ENCODE measurements around the gene TADA3.

TADA3 gene

GRCh38 chr3:9831253-9831652 lies 39.0 kb upstream of the TADA3 start:
- Histone ChIP-seq H3K9ac (ENCODE audit: insufficient read length, low read depth) (no peak overlapping the region), H3K4me3 (ENCODE audit: insufficient read length, low read depth) (no peak overlapping the region), H3K9me3 (ENCODE audit: insufficient read depth, low read length) (no peaks in the 10 kb centered on the region), H3K36me3 (ENCODE audit: insufficient read depth, insufficient read length, low read length) (peaks cover 51% of the 10 kb centered on the region), H3K4me1 (ENCODE audit: insufficient read depth, insufficient read length) (peaks cover 2% of the 10 kb centered on the region), H3K27me3 (ENCODE audit: insufficient read depth, insufficient read length) (no peaks in the 10 kb centered on the region)
- DNase-seq (ENCODE audit: low read depth, low spot score) = no peak
- TF ChIP-seq SUZ12 (IDR thresholded peaks at IDR 0.05; ENCODE audit: extremely low read depth, insufficient read depth, insufficient read length) (no peak), ZNF274 (IDR thresholded peaks at IDR 0.05; ENCODE audit: low read depth, low read length) (no peak), YY1 (IDR thresholded peaks at IDR 0.05; ENCODE audit: insufficient read depth, insufficient read length) (no peak)

- H3K4me1 ChIP-seq (ENCODE audit: insufficient read depth, insufficient read length) = peaks cover 5% of the 10 kb centered on the region
- no peaks in the 10 kb centered on the region for H3K27me3 ChIP-seq (ENCODE audit: insufficient read depth, insufficient read length)
- DNase-seq (ENCODE audit: low read depth, low spot score) = no peak
- no peaks in the 10 kb centered on the region for H3K9me3 ChIP-seq (ENCODE audit: insufficient read depth, low read length)
- peaks cover 30% of the 10 kb centered on the region for H3K36me3 ChIP-seq (ENCODE audit: insufficient read depth, insufficient read length, low read length)
- no peak for TF ChIP-seq ZNF274 (IDR thresholded peaks at IDR 0.05; ENCODE audit: low read depth, low read length)
- no peak for TF ChIP-seq SUZ12 (IDR thresholded peaks at IDR 0.05; ENCODE audit: extremely low read depth, insufficient read depth, insufficient read length)
- no peak for TF ChIP-seq YY1 (IDR thresholded peaks at IDR 0.05; ENCODE audit: insufficient read depth, insufficient read length)
- H3K4me3 ChIP-seq (ENCODE audit: insufficient read length, low read depth) = no peak overlapping the region
- no peak overlapping the region for H3K9ac ChIP-seq (ENCODE audit: insufficient read length, low read depth)
These were observed 36.8 kb upstream of the TADA3 start for GRCh38 chr3:9828801-9829755.

GRCh38 chr3:9826815-9827573 lies 34.7 kb upstream of the TADA3 start:
- Histone ChIP-seq H3K9me3 (ENCODE audit: insufficient read depth, low read length) (no peaks in the 10 kb centered on the region), H3K36me3 (ENCODE audit: insufficient read depth, insufficient read length, low read length) (peaks cover 17% of the 10 kb centered on the region), H3K9ac (ENCODE audit: insufficient read length, low read depth) (no peak overlapping the region), H3K4me3 (ENCODE audit: insufficient read length, low read depth) (no peak overlapping the region), H3K27me3 (ENCODE audit: insufficient read depth, insufficient read length) (no peaks in the 10 kb centered on the region), H3K4me1 (ENCODE audit: insufficient read depth, insufficient read length) (peaks cover 5% of the 10 kb centered on the region)
- peak; percentile 51 for DNase-seq (ENCODE audit: low read depth, low spot score)
- TF ChIP-seq SUZ12 (IDR thresholded peaks at IDR 0.05; ENCODE audit: extremely low read depth, insufficient read depth, insufficient read length) (no peak), ZNF274 (IDR thresholded peaks at IDR 0.05; ENCODE audit: low read depth, low read length) (no peak), YY1 (IDR thresholded peaks at IDR 0.05; ENCODE audit: insufficient read depth, insufficient read length) (no peak)

- no peak for DNase-seq (ENCODE audit: low read depth, low spot score)
- H3K36me3 ChIP-seq (ENCODE audit: insufficient read depth, insufficient read length, low read length) = peaks cover 17% of the 10 kb centered on the region
- no peak overlapping the region for H3K4me3 ChIP-seq (ENCODE audit: insufficient read length, low read depth)
- TF ChIP-seq ZNF274 (IDR thresholded peaks at IDR 0.05; ENCODE audit: low read depth, low read length) = no peak
- no peak for TF ChIP-seq YY1 (IDR thresholded peaks at IDR 0.05; ENCODE audit: insufficient read depth, insufficient read length)
- TF ChIP-seq SUZ12 (IDR thresholded peaks at IDR 0.05; ENCODE audit: extremely low read depth, insufficient read depth, insufficient read length) = no peak
- H3K9me3 ChIP-seq (ENCODE audit: insufficient read depth, low read length) = no peaks in the 10 kb centered on the region
- no peak overlapping the region for H3K9ac ChIP-seq (ENCODE audit: insufficient read length, low read depth)
- H3K27me3 ChIP-seq (ENCODE audit: insufficient read depth, insufficient read length) = no peaks in the 10 kb centered on the region
- peaks cover 5% of the 10 kb centered on the region for H3K4me1 ChIP-seq (ENCODE audit: insufficient read depth, insufficient read length)
These were observed 33.3 kb upstream of the TADA3 start for GRCh38 chr3:9825451-9826040.

GRCh38 chr3:9820946-9821345 lies 28.7 kb upstream of the TADA3 start:
- peaks cover 11% of the 10 kb centered on the region for H3K36me3 ChIP-seq (ENCODE audit: insufficient read depth, insufficient read length, low read length)
- peak; percentile 28 for DNase-seq (ENCODE audit: low read depth, low spot score)
- no peaks in the 10 kb centered on the region for H3K9me3 ChIP-seq (ENCODE audit: insufficient read depth, low read length)
- peaks cover 5% of the 10 kb centered on the region for H3K4me1 ChIP-seq (ENCODE audit: insufficient read depth, insufficient read length)
- no peak overlapping the region for H3K4me3 ChIP-seq (ENCODE audit: insufficient read length, low read depth)
- H3K27me3 ChIP-seq (ENCODE audit: insufficient read depth, insufficient read length) = no peaks in the 10 kb centered on the region
- no peak for TF ChIP-seq SUZ12 (IDR thresholded peaks at IDR 0.05; ENCODE audit: extremely low read depth, insufficient read depth, insufficient read length)
- no peak for TF ChIP-seq ZNF274 (IDR thresholded peaks at IDR 0.05; ENCODE audit: low read depth, low read length)
- TF ChIP-seq YY1 (IDR thresholded peaks at IDR 0.05; ENCODE audit: insufficient read depth, insufficient read length) = no peak
- no peak overlapping the region for H3K9ac ChIP-seq (ENCODE audit: insufficient read length, low read depth)

GRCh38 chr3:9820543-9820942 lies 28.3 kb upstream of the TADA3 start:
- no peak for DNase-seq (ENCODE audit: low read depth, low spot score)
- Histone ChIP-seq H3K9me3 (ENCODE audit: insufficient read depth, low read length) (no peaks in the 10 kb centered on the region), H3K4me1 (ENCODE audit: insufficient read depth, insufficient read length) (peaks cover 3% of the 10 kb centered on the region), H3K9ac (ENCODE audit: insufficient read length, low read depth) (no peak overlapping the region), H3K4me3 (ENCODE audit: insufficient read length, low read depth) (no peak overlapping the region), H3K27me3 (ENCODE audit: insufficient read depth, insufficient read length) (no peaks in the 10 kb centered on the region), H3K36me3 (ENCODE audit: insufficient read depth, insufficient read length, low read length) (peaks cover 14% of the 10 kb centered on the region)
- no peak for TF ChIP-seq YY1 (IDR thresholded peaks at IDR 0.05; ENCODE audit: insufficient read depth, insufficient read length)
- TF ChIP-seq SUZ12 (IDR thresholded peaks at IDR 0.05; ENCODE audit: extremely low read depth, insufficient read depth, insufficient read length) = no peak
- no peak for TF ChIP-seq ZNF274 (IDR thresholded peaks at IDR 0.05; ENCODE audit: low read depth, low read length)
